HL-60 (cell line): ENCODE measurements around the gene PLSCR4.

ENCODE experiments used
- POLR2AphosphoS5 ChIP-seq: IDR thresholded peaks from 2 replicates; pipeline ENCODE4 v1.6.1; 2012; ENCODE audit warnings: low read depth
- TF ChIP-seq, protein P1 (sequence below): IDR thresholded peaks from one replicate; pipeline ENCODE4 v1.5.1; 2011; ENCODE audit warnings: low read length, control low read depth, inconsistent platforms; ENCODE audit not compliant: insufficient read depth

DNA sequence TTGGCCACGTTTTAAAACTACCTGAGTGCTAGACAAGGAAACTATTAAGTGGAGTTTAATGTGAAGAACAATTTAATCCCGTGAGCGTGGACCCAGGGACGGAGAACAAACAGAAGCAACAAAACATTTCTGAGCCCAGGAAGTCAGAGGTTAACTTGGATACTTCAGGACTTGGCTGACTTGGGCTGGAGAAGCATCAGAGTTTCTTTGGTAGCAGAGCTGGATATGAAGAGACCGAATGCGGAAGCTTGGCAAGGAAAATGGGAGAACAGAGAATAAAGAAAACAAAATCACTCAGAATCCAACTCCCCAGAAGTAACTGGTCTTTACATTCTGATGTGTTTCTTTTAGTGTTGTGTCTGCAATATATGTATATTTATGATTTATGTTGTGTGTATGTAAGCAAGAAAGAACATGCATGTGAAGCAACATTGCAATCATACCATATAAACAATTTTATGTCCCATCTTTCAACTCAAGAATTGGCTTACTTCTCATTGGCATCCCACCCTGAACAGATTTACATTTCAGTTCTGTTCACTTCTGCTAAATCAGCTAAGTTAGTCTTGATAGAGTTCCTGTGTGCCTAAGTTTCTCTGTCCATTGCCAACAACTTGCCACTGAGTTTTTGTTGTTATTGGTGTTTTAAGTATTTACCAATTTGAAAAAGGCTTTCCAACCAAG lies 72.8 kb downstream of the PLSCR4 start:
- TF ChIP-seq, protein P1, sequence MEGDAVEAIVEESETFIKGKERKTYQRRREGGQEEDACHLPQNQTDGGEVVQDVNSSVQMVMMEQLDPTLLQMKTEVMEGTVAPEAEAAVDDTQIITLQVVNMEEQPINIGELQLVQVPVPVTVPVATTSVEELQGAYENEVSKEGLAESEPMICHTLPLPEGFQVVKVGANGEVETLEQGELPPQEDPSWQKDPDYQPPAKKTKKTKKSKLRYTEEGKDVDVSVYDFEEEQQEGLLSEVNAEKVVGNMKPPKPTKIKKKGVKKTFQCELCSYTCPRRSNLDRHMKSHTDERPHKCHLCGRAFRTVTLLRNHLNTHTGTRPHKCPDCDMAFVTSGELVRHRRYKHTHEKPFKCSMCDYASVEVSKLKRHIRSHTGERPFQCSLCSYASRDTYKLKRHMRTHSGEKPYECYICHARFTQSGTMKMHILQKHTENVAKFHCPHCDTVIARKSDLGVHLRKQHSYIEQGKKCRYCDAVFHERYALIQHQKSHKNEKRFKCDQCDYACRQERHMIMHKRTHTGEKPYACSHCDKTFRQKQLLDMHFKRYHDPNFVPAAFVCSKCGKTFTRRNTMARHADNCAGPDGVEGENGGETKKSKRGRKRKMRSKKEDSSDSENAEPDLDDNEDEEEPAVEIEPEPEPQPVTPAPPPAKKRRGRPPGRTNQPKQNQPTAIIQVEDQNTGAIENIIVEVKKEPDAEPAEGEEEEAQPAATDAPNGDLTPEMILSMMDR: no peak
- TF ChIP-seq POLR2AphosphoS5: no peak
